ENCODE measurements around the gene CHURC1.

CHURC1 gene

GRCh38 chr14:64956697-64957406, 42.6 kb downstream of the CHURC1 start:
- POLR2A ChIA-PET (ENCODE audit: low non-redundant PET): no interaction called here
- CTCF ChIA-PET: interaction anchor here (0.6 kb wide), 1 partner anchor 682 kb away, joined by 9 read pairs; no protein-coding TSS in a partner anchor
- TF ChIP-seq, protein P1, sequence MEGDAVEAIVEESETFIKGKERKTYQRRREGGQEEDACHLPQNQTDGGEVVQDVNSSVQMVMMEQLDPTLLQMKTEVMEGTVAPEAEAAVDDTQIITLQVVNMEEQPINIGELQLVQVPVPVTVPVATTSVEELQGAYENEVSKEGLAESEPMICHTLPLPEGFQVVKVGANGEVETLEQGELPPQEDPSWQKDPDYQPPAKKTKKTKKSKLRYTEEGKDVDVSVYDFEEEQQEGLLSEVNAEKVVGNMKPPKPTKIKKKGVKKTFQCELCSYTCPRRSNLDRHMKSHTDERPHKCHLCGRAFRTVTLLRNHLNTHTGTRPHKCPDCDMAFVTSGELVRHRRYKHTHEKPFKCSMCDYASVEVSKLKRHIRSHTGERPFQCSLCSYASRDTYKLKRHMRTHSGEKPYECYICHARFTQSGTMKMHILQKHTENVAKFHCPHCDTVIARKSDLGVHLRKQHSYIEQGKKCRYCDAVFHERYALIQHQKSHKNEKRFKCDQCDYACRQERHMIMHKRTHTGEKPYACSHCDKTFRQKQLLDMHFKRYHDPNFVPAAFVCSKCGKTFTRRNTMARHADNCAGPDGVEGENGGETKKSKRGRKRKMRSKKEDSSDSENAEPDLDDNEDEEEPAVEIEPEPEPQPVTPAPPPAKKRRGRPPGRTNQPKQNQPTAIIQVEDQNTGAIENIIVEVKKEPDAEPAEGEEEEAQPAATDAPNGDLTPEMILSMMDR (conservative IDR thresholded peaks at IDR 0.05; ENCODE audit: low read depth): no peak
- no peak overlapping the region for H3K27ac ChIP-seq
- DNase-seq (ENCODE audit: low spot score): no peak

GRCh38 chr14:64958201-64958600, 43.9 kb downstream of the CHURC1 start:
- DNase-seq (ENCODE audit: low spot score): no peak
- no peak overlapping the region for H3K27ac ChIP-seq
- ChIA-PET POLR2A (ENCODE audit: low non-redundant PET) (no interaction called here), CTCF (interaction anchor here (0.6 to 0.7 kb wide), 2 partner anchors 302 to 1173 kb away, joined by 3 read pairs; no protein-coding TSS in a partner anchor)
- TF ChIP-seq, protein P1 (conservative IDR thresholded peaks at IDR 0.05; ENCODE audit: low read depth): no peak

DNA sequence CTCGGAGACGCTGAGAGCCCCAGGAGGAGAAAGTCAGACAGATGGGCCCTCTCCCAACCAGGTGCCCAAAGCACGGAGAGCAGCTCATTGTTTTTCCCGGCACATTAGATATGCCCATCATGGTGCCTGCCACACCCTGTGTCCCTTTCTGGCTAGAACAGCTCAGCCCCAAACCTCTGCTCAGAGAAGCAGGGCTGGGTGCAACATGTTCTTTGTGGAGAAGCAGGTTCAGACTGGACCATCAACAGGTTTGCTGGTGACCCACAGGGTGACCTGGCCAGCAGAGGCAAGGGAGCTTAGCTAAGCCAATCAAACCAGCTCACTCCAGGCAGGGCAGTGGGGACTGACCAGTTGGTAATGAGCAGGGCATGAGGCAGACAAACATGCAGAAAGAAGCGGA, 44.5 kb downstream of the CHURC1 start:
- CTCF ChIA-PET: interaction anchor here (0.6 to 0.9 kb wide), 2 partner anchors 61 to 93 kb away, joined by 3 read pairs; no protein-coding TSS in a partner anchor
- no peak overlapping the region for H3K27ac ChIP-seq
- POLR2A ChIA-PET (ENCODE audit: low non-redundant PET): no interaction called here
- DNase-seq (ENCODE audit: low spot score): no peak
- TF ChIP-seq, protein P1 (conservative IDR thresholded peaks at IDR 0.05; ENCODE audit: low read depth): no peak

DNA sequence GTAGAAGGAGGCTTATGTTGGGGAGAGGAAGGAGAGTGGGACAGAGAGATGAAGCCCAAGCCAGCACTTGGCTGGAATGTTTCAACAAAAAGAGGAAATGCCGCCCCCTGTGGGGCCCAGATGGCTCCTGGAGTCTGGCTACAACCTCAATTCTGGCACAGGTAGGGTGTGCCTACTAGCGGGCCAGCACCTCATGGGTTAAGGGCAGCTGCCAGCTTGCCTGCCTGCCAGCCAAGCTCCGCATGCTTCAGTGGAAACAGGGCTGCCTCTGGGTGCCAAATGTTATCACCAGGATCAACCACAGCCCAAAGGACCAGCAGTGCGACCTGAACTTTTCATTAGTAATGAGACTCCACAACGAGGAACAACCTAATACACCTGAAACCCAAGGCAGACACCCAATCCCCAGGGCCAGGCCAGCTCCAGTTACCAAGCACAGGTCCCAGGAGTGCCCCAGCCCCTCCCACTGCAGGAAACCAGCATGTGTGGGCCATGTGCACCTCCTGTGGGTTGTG, 46.6 kb downstream of the CHURC1 start:
- TF ChIP-seq, protein P1 (conservative IDR thresholded peaks at IDR 0.05; ENCODE audit: low read depth): no peak
- no peak for DNase-seq (ENCODE audit: low spot score)
- CTCF ChIA-PET: interaction anchor here (0.7 kb wide), 1 partner anchor 54 kb away, joined by 3 read pairs; no protein-coding TSS in a partner anchor
- POLR2A ChIA-PET (ENCODE audit: low non-redundant PET): no interaction called here
- no peak overlapping the region for H3K27ac ChIP-seq

DNA sequence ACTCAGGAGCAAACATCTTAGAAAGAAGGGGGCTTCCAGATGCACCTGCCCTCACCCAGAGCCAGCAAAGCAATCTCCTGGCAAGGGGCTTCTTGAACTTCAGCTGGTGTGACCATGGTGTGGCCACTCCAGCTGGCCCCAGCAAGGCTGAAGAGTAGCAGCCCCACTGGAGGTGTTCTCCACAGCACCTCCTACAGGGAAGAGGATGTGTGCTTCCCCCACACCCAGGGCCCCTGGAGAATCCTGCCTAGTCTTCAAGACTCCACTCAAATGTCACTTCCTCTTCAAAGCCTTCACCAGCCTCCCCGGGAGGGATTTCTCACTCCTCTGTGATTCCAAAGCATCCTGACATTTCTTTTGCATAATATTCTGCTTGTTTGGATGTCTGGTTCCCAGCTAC, 49.4 kb downstream of the CHURC1 start:
- H3K27ac ChIP-seq: no peak overlapping the region
- ChIA-PET POLR2A (ENCODE audit: low non-redundant PET) (no interaction called here), CTCF (no interaction called here)
- TF ChIP-seq, protein P1 (conservative IDR thresholded peaks at IDR 0.05; ENCODE audit: low read depth): no peak
- no peak for DNase-seq (ENCODE audit: low spot score)

DNA sequence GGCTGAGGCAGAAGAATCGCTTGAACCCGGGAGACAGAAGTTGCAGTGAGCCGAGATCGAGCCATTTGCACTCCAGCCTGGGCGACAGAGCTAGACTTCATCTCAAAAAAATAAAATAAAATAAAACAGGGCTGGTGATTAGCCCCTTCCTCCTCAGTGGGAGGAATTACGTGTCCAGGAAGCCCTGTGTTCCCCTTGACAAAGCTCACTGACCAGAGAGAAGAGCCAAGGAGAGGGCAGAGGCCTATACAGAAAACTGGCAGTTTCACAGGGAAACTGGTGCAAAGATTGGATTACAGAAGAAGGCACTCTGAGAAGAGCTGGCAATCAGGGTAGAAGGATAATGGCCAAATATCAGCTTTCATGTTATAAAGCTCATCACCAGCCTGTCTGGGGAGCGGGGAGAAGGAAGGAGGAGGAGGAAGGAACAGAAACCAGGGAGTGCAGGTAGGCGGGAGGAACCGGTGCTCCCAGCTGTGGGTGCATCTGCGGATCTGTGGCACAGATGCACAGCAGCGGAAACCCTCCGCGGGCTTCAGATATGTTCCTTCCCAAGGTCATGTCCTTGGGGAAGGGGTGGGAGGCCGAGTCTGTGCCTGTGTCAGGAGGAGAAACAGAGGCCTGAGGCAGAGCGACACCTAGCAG, 51.2 kb downstream of the CHURC1 start:
- TF ChIP-seq, protein P1 (conservative IDR thresholded peaks at IDR 0.05; ENCODE audit: low read depth): no peak
- H3K27ac ChIP-seq: no peak overlapping the region

More for the DNA sequence above, 51.2 kb downstream of the CHURC1 start:
- CTCF ChIA-PET: no interaction called here
- POLR2A ChIA-PET (ENCODE audit: low non-redundant PET): no interaction called here
- DNase-seq (ENCODE audit: low spot score): no peak
